ENCODE results near the gene LMAN1L. TPM values are rescaled to one million over a fixed set of nuclear protein-coding genes. Genes with fewer than 3 reads are reported as not detected.

The LMAN1L gene
- total RNA-seq, result not detected in 2 replicates

DNA sequence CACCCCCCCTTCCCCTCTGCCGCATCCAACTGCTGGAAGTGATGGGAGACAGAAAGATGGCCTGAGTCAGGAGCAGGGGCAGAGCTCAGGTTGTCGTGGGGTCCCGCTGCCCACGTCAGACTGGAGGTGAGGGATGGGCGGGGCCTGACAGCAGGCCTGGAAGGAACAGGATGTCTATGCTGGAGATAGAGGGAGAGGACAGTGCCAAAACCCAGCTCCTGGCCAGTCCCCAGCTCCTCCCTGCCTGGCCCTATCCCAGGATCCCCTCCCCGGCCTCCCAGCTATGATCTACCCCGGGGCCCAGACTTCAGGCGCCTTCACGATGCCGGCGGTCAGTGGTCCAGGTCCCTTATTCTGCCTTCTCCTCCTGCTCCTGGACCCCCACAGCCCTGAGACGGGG lies at the start of gene LMAN1L:
Gene LMAN1L (plus strand): TSS at position 303 of the 400 bp plus-strand sequence. CDS start 20 bp downstream, at position 323.

DNA sequence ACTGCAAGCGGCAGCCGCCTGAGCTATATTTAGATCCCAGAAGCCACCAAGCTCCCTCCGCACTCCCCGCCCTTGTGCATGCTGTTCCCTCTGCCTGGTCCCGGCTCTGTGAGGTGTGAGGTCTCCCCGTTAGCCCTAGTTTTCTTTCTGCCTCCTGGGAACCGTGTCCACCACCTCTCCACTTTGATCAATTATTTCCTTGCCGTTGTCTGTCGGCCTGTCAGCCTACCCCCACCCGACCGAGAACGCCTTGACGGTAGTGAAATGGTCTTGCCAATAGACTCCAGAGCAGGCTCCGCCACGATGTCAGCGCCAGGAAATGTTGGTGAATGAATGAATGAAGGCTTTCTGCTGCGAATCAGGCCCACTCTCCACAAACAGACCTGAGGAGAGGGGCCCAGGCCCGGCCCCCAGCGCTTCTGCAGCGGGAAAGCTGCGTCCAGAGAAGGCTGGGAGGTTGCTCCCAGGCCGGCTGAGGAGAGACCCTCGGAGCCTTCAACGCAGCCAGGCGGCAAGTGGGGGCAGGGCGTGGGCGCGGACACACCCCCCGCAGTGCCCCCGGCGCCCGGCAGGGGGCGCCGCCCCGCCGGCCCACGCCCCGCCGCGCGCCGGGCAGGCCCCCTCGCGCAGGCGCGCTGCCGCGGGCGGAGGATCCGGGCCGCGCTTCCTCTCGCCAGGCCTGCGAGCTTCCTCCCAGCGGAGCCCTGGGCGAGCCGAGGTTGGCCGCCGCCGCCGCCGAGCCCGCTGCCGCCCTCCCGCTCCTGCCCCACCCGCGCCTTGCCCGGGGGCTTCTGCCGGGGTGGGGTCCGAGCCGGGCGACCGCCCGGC lies 31.0 kb upstream of the LMAN1L start, which contains the start of gene CSK:
Gene CSK (plus strand): TSS at position 650 of the 828 bp plus-strand sequence. CDS start 16,218 bp downstream, outside the sequence.

DNA sequence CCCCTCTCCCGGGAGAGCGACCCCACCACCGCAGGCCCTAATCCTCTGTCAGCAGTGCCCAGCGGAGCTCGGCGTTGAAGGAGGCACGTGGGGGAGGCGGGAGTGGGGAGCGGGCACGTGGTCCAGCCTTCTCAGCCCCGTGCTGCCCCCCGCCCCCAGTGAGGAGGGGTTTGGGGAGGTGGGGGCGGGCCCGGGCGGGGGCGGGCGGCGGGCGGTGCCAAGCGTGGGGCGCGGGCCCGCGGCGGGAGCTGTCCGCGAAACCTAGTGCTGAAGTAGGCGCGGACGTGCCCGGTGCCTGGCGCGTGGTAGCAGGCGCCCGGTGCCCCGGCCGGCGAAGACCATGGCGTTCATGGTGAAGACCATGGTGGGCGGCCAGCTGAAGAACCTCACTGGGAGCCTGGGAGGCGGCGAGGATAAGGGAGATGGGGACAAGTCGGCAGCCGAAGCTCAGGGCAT lies 13.8 kb downstream of the LMAN1L start, which contains the start of gene CPLX3:
Gene CPLX3 (plus strand): TSS at position 264 of the 456 bp plus-strand sequence. CDS start 77 bp downstream, at position 341.

DNA sequence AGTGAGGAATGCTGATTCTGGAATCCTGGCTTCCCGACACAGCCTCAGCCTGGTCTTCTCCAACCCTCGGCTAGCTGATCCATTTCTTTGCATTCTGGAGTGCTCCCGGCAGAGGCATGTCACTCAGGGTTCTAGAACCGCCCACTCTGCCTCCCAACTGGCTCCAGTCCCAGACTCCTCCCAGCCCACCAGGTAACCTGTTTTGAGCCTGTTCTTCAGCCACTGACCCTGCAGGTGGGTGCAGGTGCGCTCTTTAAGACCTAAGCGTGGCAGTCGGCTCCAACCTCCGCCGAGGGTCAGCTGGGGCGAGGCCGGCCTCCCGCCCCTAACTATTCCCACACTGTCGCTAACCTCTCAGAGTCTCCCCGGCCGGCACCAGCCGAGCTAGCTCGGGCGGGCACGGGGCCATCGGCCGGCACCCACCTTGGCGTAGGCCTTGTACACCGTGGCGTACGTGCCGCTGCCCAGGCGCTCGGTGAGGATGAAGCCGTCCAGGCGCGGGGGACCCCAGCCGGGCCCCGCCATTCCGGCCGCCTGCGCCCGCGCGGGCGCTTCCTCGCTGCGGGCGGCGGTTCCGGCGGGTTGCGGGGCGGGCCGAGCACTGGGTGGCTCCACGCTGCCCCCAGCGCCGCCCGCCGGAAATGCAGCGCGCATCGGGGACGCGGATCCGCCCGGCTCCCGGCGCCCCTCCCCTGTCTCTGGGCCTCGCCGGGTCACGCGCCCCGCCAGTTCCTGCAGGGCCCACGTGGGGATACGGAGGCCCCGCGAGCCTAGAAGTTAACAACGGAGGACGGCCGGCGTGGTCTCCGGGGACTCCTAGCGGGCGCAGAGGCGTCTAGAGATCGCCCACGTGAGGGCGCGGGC lies 30.2 kb downstream of the LMAN1L start, which contains the start of gene ULK3:
Gene ULK3 (minus strand): TSS at position 576 of the 864 bp plus-strand sequence. CDS start 51 bp downstream, at position 525.

DNA sequence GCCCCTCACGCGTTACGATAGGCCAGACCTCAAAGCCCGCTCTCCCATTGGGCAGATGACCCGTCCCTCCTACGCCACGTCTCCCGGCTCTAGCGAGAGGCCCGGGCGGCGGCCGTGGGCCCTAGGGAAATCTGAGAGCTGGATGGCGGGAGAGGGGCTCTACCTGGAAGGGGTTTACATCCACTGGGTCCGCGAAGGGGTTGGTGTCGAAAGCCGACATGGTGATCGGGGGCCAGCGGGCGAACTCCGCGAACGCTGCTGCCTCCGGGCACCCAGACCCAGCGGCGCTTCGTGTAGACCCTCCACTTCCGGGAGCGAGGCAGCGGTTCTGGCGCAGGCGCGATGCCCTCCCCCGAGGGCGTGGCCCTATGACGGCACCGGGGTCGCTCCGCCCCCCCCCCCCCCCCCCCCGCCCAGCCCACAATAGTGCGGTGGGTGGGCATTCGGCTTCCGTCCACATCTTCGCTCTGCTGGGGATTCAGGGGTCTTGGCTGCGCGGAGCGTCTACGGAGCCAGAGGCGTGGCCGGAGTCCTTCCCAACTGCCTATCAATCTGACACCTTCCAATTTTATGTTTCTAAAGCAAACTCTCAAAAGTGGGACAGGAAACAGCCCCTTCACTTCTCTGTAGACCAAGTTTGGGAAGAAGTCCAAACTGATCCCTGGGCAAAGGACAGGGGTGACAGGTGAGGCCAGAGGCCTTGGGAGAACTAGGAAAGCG lies 60.6 kb downstream of the LMAN1L start, which contains the start of gene SCAMP2:
Gene SCAMP2 (minus strand): TSS at position 330 of the 720 bp plus-strand sequence. CDS start 110 bp downstream, at position 220.

Small RNAs within 50 kb of the gene (small RNA-seq; reads per million reads assigned to genes)
- gene CPLX3, result not detected
- gene MIR4513, result not detected
- not detected for gene MIR6882

Other genes starting within 250 kb of the LMAN1L start
- gene CLK3, start 197.0 kb upstream of the LMAN1L start, total RNA-seq, result 64.7 and 77.2 TPM in 2 replicates
- 14.9 and 69.8 TPM in 2 replicates for gene EDC3, start 116.8 kb upstream of the LMAN1L start, total RNA-seq
- gene CYP1A1, start 87.3 kb upstream of the LMAN1L start, total RNA-seq, result 0.12 and 0.49 TPM in 2 replicates
- gene CYP1A2, start 64.0 kb upstream of the LMAN1L start, total RNA-seq, result not detected in 2 replicates
- 26.4 and 27.9 TPM in 2 replicates for gene CSK, start 30.8 kb upstream of the LMAN1L start, total RNA-seq
- gene CPLX3, start 13.8 kb downstream of the LMAN1L start, total RNA-seq, result not detected in 2 replicates
- 16.6 and 21.6 TPM in 2 replicates for gene ULK3, start 30.3 kb downstream of the LMAN1L start, total RNA-seq
- 26.6 and 29.9 TPM in 2 replicates for gene SCAMP2, start 60.5 kb downstream of the LMAN1L start, total RNA-seq
- 48.3 and 58.1 TPM in 2 replicates for gene MPI, start 77.2 kb downstream of the LMAN1L start, total RNA-seq
- gene FAM219B, start 94.0 kb downstream of the LMAN1L start, total RNA-seq, result 53.7 and 57.8 TPM in 2 replicates
- gene COX5A, start 125.2 kb downstream of the LMAN1L start, total RNA-seq, result 15.7 and 23.9 TPM in 2 replicates
- gene RPP25, start 143.9 kb downstream of the LMAN1L start, total RNA-seq, result 7.4 and 9.9 TPM in 2 replicates
- 1.5 and 7.7 TPM in 2 replicates for gene SCAMP5, start 182.7 kb downstream of the LMAN1L start, total RNA-seq
- gene PPCDC, start 210.8 kb downstream of the LMAN1L start, total RNA-seq, result 6.2 and 11.1 TPM in 2 replicates

Data from hair follicle dermal papilla cell (primary cell).